Mucosa of rectum (tissue), 2 donors: ENCODE results near the gene PLA2G2C.

Experiments used
- H3K27ac ChIP-seq, 2 donors: one replicate each; pipeline ENCODE4 v1.7.0; 2013; ENCODE audit warnings: inconsistent platforms in 2 of 2, low read depth in 2 of 2, low read length in 2 of 2
- H3K27me3 ChIP-seq, 2 donors: one replicate each; pipeline ENCODE4 v1.7.0; 2013; ENCODE audit warnings: low read length in 2 of 2; ENCODE audit not compliant: control insufficient read depth in 2 of 2, insufficient read depth in 2 of 2
- H3K36me3 ChIP-seq, 2 donors: one replicate each; pipeline ENCODE4 v1.7.0; 2013; ENCODE audit warnings: low read length in 2 of 2; ENCODE audit not compliant: control insufficient read depth in 2 of 2, insufficient read depth in 2 of 2
- H3K4me1 ChIP-seq, 2 donors: one replicate each; pipeline ENCODE4 v1.7.0; 2013; ENCODE audit warnings: low read length in 2 of 2, mild to moderate bottlenecking in 1 of 2; ENCODE audit not compliant: control insufficient read depth in 2 of 2, insufficient read depth in 2 of 2
- H3K4me3 ChIP-seq, 2 donors: one replicate each; pipeline ENCODE4 v1.7.0; 2013; ENCODE audit warnings: low read length in 2 of 2
- H3K9ac ChIP-seq, 2 donors: one replicate each; pipeline ENCODE4 v1.7.0; 2013; ENCODE audit warnings: low read length in 2 of 2, low read depth in 1 of 2, mild to moderate bottlenecking in 1 of 2
- H3K9me3 ChIP-seq, 2 donors: one replicate each; pipeline ENCODE4 v1.7.0; 2013; ENCODE audit warnings: low read length in 2 of 2; ENCODE audit not compliant: control insufficient read depth in 2 of 2
- donor health status: healthy.
- donor health status: Normal muscosa, but diverticular disease.

The PLA2G2C gene

DNA sequence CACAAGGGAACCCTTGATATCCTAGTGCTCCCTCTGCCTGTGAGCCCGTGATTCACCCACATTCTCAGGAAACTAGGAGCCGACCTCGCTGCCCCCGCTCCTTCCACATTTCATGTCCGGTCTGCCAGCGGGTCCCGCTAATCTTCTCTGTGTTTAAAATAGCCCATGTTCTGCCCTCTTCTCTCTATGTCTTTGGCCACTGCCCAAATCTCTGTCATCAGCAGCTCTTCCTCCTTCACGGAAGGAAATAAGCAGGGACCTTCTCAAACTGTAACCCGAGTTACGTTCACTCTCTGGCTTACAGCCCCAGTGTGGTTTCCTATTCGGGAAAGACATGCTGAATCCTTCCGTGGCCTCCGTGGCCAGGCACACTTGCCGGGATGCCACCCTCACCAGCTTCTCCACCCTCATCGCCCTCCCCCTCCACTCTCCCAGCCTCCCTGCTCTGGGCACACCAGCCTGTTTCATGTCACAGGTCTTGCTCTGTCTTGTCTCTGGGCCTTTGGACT, 21.6 kb downstream of the PLA2G2C start:
- Histone ChIP-seq H3K4me3 (no peak overlapping the region), H3K27me3 (no peaks in the 10 kb centered on the region), H3K9ac (no peak overlapping the region), H3K27ac (no peak overlapping the region), H3K4me1 (peaks cover 0 to 6% of the 10 kb centered on the region in 2 donors), H3K36me3 (no peaks in the 10 kb centered on the region), H3K9me3 (peaks cover 12 to 20% of the 10 kb centered on the region in 2 donors)

GRCh38 chr1:20160034-20160433, 26.3 kb downstream of the PLA2G2C start:
- Histone ChIP-seq H3K27me3 (no peaks in the 10 kb centered on the region), H3K4me1 (no peaks in the 10 kb centered on the region), H3K9me3 (peaks cover 14 to 26% of the 10 kb centered on the region in 2 donors), H3K36me3 (no peaks in the 10 kb centered on the region), H3K9ac (no peak overlapping the region), H3K27ac (no peak overlapping the region), H3K4me3 (no peak overlapping the region)

GRCh38 chr1:20158358-20159070, 27.8 kb downstream of the PLA2G2C start:
- Histone ChIP-seq H3K9ac (no peak overlapping the region), H3K4me1 (no peaks in the 10 kb centered on the region), H3K27me3 (no peaks in the 10 kb centered on the region), H3K4me3 (no peak overlapping the region), H3K27ac (no peak overlapping the region), H3K9me3 (peaks cover 14 to 22% of the 10 kb centered on the region in 2 donors), H3K36me3 (no peaks in the 10 kb centered on the region)

- H3K36me3 ChIP-seq, result no peaks in the 10 kb centered on the region
- H3K9me3 ChIP-seq, result peaks cover 3 to 4% of the 10 kb centered on the region in 2 donors
- H3K4me3 ChIP-seq, result no peak overlapping the region
- H3K27me3 ChIP-seq, result no peaks in the 10 kb centered on the region
- H3K27ac ChIP-seq, result peak overlapping the region in 1 of 2 donors; percentile 23
- H3K4me1 ChIP-seq, result peaks cover 6 to 8% of the 10 kb centered on the region in 2 donors
- H3K9ac ChIP-seq, result no peak overlapping the region
These were observed 32.0 kb downstream of the PLA2G2C start for GRCh38 chr1:20154301-20154831.

DNA sequence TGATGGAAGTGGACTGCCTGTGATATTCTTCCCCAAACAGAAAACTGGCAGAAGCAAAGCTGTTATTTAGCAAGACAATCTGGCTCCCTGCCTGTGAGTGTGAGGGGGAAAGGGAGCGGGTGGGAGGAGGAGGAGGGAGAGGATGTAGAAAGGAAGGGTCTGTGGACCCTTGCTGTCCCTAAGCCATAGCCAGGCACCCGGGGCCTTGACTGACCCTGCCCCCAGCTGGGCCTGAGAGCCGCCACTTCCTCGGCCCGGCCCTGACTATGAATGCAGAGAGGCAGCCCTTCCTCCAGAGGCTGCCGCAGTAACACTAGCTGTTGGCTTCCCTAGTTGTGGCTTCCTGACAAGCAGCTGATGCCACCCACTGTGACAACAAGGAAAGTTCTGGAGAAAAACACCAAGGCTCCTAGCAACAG, 33.3 kb downstream of the PLA2G2C start:
- H3K4me1 ChIP-seq, result peaks cover 6 to 8% of the 10 kb centered on the region in 2 donors
- H3K4me3 ChIP-seq, result no peak overlapping the region
- peak overlapping the region; percentile 16 to 38 for H3K27ac ChIP-seq
- H3K36me3 ChIP-seq, result no peaks in the 10 kb centered on the region
- no peak overlapping the region for H3K9ac ChIP-seq
- H3K9me3 ChIP-seq, result no peaks in the 10 kb centered on the region
- no peaks in the 10 kb centered on the region for H3K27me3 ChIP-seq

- no peak overlapping the region for H3K9ac ChIP-seq
- H3K36me3 ChIP-seq, result no peaks in the 10 kb centered on the region
- no peaks in the 10 kb centered on the region for H3K27me3 ChIP-seq
- no peak overlapping the region for H3K4me3 ChIP-seq
- no peaks in the 10 kb centered on the region for H3K9me3 ChIP-seq
- H3K27ac ChIP-seq, result peak overlapping the region; percentile 16 to 38
- H3K4me1 ChIP-seq, result peaks cover 6 to 8% of the 10 kb centered on the region in 2 donors
These were observed 33.8 kb downstream of the PLA2G2C start for GRCh38 chr1:20152599-20152930.

- Histone ChIP-seq H3K9ac (peak overlapping the region; percentile 60 to 73), H3K27ac (peak overlapping the region in 1 of 2 donors; percentile 16), H3K4me3 (peak overlapping the region; percentile 65 to 78), H3K27me3 (no peaks in the 10 kb centered on the region), H3K36me3 (no peaks in the 10 kb centered on the region), H3K4me1 (peaks cover 6 to 8% of the 10 kb centered on the region in 2 donors), H3K9me3 (no peaks in the 10 kb centered on the region)
These were observed 34.3 kb downstream of the PLA2G2C start for GRCh38 chr1:20151906-20152598.

GRCh38 chr1:20150969-20151368, 35.3 kb downstream of the PLA2G2C start:
- H3K27ac ChIP-seq, result no peak overlapping the region
- no peaks in the 10 kb centered on the region for H3K27me3 ChIP-seq
- no peak overlapping the region for H3K4me3 ChIP-seq
- no peaks in the 10 kb centered on the region for H3K36me3 ChIP-seq
- no peaks in the 10 kb centered on the region for H3K9me3 ChIP-seq
- peaks cover 6 to 8% of the 10 kb centered on the region in 2 donors for H3K4me1 ChIP-seq
- H3K9ac ChIP-seq, result no peak overlapping the region

GRCh38 chr1:20150326-20150705, 36.0 kb downstream of the PLA2G2C start:
- Histone ChIP-seq H3K27me3 (no peaks in the 10 kb centered on the region), H3K4me3 (no peak overlapping the region), H3K9me3 (no peaks in the 10 kb centered on the region), H3K27ac (no peak overlapping the region), H3K4me1 (peaks cover 6 to 8% of the 10 kb centered on the region in 2 donors), H3K9ac (no peak overlapping the region), H3K36me3 (no peaks in the 10 kb centered on the region)
